Measurements from ENCODE around the gene DCAF6. TPM values are rescaled to one million over a fixed set of nuclear protein-coding genes. Genes with fewer than 3 reads are reported as not detected.

Gene DCAF6
- total RNA-seq, 1 experiment from 2014 or later: 31.9 TPM

DNA sequence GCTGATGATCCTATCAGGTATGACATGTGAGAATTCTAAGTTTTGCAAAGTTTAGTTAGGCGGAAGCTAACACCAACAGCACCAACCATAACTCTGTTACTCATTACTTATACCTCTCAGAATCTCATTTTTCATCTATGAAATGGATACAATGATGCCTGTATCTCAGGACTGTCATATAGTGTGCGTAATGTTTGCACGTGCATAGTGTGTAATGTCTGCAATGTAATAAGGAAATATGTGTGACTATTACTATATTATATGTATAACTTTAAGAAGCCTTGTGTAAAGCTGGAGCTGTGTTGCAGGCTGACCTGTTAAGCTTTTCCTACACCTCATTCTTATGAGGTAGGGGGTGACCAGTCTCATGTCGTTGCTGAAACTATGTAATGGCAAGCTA, 35.6 kb upstream of the DCAF6 start:
- DNase-seq (ENCODE audit: low spot score): no peak
- H3K27ac ChIP-seq (ENCODE audit: low read depth, low read length, poor library complexity, severe bottlenecking): no peak overlapping the region
- no peak for TF ChIP-seq EZH2 (IDR thresholded peaks at IDR 0.05; ENCODE audit: borderline replicate concordance, low read depth, low read length, poor library complexity, severe bottlenecking)
- TF ChIP-seq, protein P1, sequence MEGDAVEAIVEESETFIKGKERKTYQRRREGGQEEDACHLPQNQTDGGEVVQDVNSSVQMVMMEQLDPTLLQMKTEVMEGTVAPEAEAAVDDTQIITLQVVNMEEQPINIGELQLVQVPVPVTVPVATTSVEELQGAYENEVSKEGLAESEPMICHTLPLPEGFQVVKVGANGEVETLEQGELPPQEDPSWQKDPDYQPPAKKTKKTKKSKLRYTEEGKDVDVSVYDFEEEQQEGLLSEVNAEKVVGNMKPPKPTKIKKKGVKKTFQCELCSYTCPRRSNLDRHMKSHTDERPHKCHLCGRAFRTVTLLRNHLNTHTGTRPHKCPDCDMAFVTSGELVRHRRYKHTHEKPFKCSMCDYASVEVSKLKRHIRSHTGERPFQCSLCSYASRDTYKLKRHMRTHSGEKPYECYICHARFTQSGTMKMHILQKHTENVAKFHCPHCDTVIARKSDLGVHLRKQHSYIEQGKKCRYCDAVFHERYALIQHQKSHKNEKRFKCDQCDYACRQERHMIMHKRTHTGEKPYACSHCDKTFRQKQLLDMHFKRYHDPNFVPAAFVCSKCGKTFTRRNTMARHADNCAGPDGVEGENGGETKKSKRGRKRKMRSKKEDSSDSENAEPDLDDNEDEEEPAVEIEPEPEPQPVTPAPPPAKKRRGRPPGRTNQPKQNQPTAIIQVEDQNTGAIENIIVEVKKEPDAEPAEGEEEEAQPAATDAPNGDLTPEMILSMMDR (conservative IDR thresholded peaks at IDR 0.05; ENCODE audit: low read depth, low read length): no peak
- no peak overlapping the region for H3K4me3 ChIP-seq (ENCODE audit: low read depth, low read length, poor library complexity, severe bottlenecking)
- CTCF ChIA-PET: no interaction called here
- no TSS peak for BruUV-seq (replicated peaks)
- no peaks in the 10 kb centered on the region for H3K27me3 ChIP-seq (replicated peaks; ENCODE audit: insufficient read depth, low read depth, low read length, poor library complexity)
- H3K36me3 ChIP-seq (ENCODE audit: insufficient read depth, low read length, poor library complexity, severe bottlenecking): no peaks in the 10 kb centered on the region
- H3K4me1 ChIP-seq (ENCODE audit: insufficient read depth, low read length, poor library complexity, severe bottlenecking): no peaks in the 10 kb centered on the region
- intact Hi-C loops (cut with micrococcal nuclease; ENCODE audit: unreplicated experiment): no loop called here
- no peaks in the 10 kb centered on the region for H3K9me3 ChIP-seq (ENCODE audit: low read depth, low read length, poor library complexity, severe bottlenecking)
- POLR2A ChIA-PET (ENCODE audit: low non-redundant PET): no interaction called here

DNA sequence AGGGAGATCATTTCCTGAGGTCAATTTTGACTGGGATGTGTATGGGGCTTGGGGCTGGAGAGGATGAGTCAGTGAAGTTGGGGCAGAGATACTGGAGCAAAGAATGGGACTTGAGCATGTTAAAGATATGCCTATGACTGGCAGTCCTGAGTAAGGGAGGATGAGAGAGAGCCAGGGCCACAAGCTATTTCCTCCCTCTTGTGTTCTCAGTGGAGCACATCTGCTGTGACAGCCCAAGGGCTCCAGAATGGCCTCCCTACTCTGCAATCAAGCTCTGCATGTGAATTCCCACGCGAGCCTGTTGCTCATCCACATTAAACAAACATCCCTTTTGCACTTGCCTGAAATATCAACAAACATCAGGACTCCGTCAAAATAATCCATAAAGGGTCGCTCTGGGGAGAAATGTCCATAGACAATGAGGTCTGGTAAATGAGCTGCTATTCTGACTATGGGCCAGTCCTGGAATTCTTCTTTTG, 31.8 kb upstream of the DCAF6 start:
- TF ChIP-seq, protein P1 (conservative IDR thresholded peaks at IDR 0.05; ENCODE audit: low read depth, low read length): no peak
- no peak for TF ChIP-seq EZH2 (IDR thresholded peaks at IDR 0.05; ENCODE audit: borderline replicate concordance, low read depth, low read length, poor library complexity, severe bottlenecking)
- Histone ChIP-seq H3K36me3 (ENCODE audit: insufficient read depth, low read length, poor library complexity, severe bottlenecking) (no peaks in the 10 kb centered on the region), H3K4me1 (ENCODE audit: insufficient read depth, low read length, poor library complexity, severe bottlenecking) (no peaks in the 10 kb centered on the region), H3K27ac (ENCODE audit: low read depth, low read length, poor library complexity, severe bottlenecking) (no peak overlapping the region), H3K27me3 (replicated peaks; ENCODE audit: insufficient read depth, low read depth, low read length, poor library complexity) (no peaks in the 10 kb centered on the region), H3K9me3 (ENCODE audit: low read depth, low read length, poor library complexity, severe bottlenecking) (peaks cover 4% of the 10 kb centered on the region), H3K4me3 (ENCODE audit: low read depth, low read length, poor library complexity, severe bottlenecking) (no peak overlapping the region)
- intact Hi-C loops (cut with micrococcal nuclease; ENCODE audit: unreplicated experiment): no loop called here
- ChIA-PET CTCF (no interaction called here), POLR2A (ENCODE audit: low non-redundant PET) (no interaction called here)
- no peak for DNase-seq (ENCODE audit: low spot score)
- no TSS peak for BruUV-seq (replicated peaks)

DNA sequence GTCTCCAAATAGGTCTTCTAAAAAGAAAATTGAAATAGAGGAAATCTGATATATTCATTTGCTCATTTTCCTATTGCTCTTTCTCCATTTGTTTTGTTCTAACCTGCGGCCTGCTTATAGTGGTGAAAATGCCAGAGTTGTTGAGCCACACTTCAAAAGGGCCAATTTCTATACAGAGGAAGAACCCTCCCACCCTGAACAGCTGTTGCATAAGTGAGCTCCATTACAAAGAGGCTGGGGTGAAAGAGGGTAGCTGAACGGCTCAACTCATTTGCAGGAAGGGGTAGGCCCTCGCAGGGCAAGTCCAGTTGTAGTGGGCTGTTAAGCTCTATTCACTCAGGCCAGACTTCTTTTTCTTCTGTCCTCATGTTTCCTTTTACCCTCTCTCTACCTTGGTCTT, 31.3 kb upstream of the DCAF6 start:
- H3K27ac ChIP-seq (ENCODE audit: low read depth, low read length, poor library complexity, severe bottlenecking): no peak overlapping the region
- H3K9me3 ChIP-seq (ENCODE audit: low read depth, low read length, poor library complexity, severe bottlenecking): peaks cover 8% of the 10 kb centered on the region
- TF ChIP-seq, protein P1 (conservative IDR thresholded peaks at IDR 0.05; ENCODE audit: low read depth, low read length): no peak
- ChIA-PET CTCF (no interaction called here), POLR2A (ENCODE audit: low non-redundant PET) (no interaction called here)
- intact Hi-C loops (cut with micrococcal nuclease; ENCODE audit: unreplicated experiment): no loop called here
- H3K4me1 ChIP-seq (ENCODE audit: insufficient read depth, low read length, poor library complexity, severe bottlenecking): no peaks in the 10 kb centered on the region
- no peaks in the 10 kb centered on the region for H3K36me3 ChIP-seq (ENCODE audit: insufficient read depth, low read length, poor library complexity, severe bottlenecking)
- H3K4me3 ChIP-seq (ENCODE audit: low read depth, low read length, poor library complexity, severe bottlenecking): no peak overlapping the region
- no peak for DNase-seq (ENCODE audit: low spot score)
- H3K27me3 ChIP-seq (replicated peaks; ENCODE audit: insufficient read depth, low read depth, low read length, poor library complexity): no peaks in the 10 kb centered on the region
- BruUV-seq (replicated peaks): no TSS peak
